H1 (cell line): ENCODE results near the gene ELMO1. TPM values are rescaled to one million over a fixed set of nuclear protein-coding genes. Genes with fewer than 3 reads are reported as not detected.

Experiments
- CTCF ChIA-PET: fragments of 300-600 bp; sonication (Branson Sonifier 250); formaldehyde crosslinking; loops from one replicate; lab custom pipeline; 2021; ENCODE audit not compliant: partially characterized antibody; lab: Charles Lee
- POLR2A ChIA-PET: fragments of 300-600 bp; sonication (Branson Sonifier 250); formaldehyde crosslinking; loops from one replicate; lab custom pipeline; 2021; ENCODE audit warnings: inconsistent platforms; ENCODE audit not compliant: partially characterized antibody; lab: Charles Lee
- DNase-seq, 2 experiments: peaks; one replicate each; pipeline versions ENCODE4 v3.0.0 to v3.0.0-alpha.2; 2010 to 2022; ENCODE audit warnings: low spot score in 2 of 2, low read depth in 1 of 2, mixed read lengths in 1 of 2
- FAIRE-seq: peaks from 2 replicates; lab custom pipeline; 2011; peaks lifted over from hg19 to GRCh38; lab: Jason Lieb, UNC
- H2AFZ ChIP-seq: 2 replicates; pipeline ENCODE4 v1.8.1; 2012; ENCODE audit warnings: low read length, inconsistent platforms
- H2AK5ac ChIP-seq: 2 replicates; pipeline ENCODE4 v1.6.1; 2013; ENCODE audit warnings: low read depth, low read length
- H2BK120ac ChIP-seq: replicated peaks from 2 replicates; pipeline ENCODE3; 2013; ENCODE audit warnings: low read depth, low read length, inconsistent platforms
- H2BK12ac ChIP-seq: 2 replicates; pipeline ENCODE4 v1.6.1; 2013; ENCODE audit warnings: low read depth, low read length
- H2BK15ac ChIP-seq: 2 replicates; pipeline ENCODE4 v1.6.1; 2013; ENCODE audit warnings: low read length
- H2BK20ac ChIP-seq: 2 replicates; pipeline ENCODE4 v1.6.1; 2013; ENCODE audit warnings: low read length
- H2BK5ac ChIP-seq: 2 replicates; pipeline ENCODE4 v1.6.1; 2013; ENCODE audit warnings: low read depth, low read length
- H3K14ac ChIP-seq: 2 replicates; pipeline ENCODE4 v1.6.1; 2013; ENCODE audit warnings: inconsistent platforms; ENCODE audit not compliant: insufficient read length
- H3K18ac ChIP-seq: 2 replicates; pipeline ENCODE4 v1.6.1; 2013; ENCODE audit warnings: low read length; ENCODE audit errors: extremely low read depth
- H3K23ac ChIP-seq: 2 replicates; pipeline ENCODE4 v1.6.1; 2013; ENCODE audit warnings: inconsistent platforms; ENCODE audit not compliant: insufficient read length
- H3K23me2 ChIP-seq: 2 replicates; pipeline ENCODE4 v1.6.1; 2013; ENCODE audit warnings: low read depth, low read length
- H3K27ac ChIP-seq: 2 replicates; pipeline ENCODE4 v1.6.1; 2011; ENCODE audit warnings: low read depth, low read length, inconsistent platforms
- H3K27me3 ChIP-seq, 4 experiments: replicated peaks in 1 of 4; 1 replicate in 1 of 4; 2 replicates in 3 of 4; pipeline versions ENCODE4 v1.6.1 to v1.8.1; 2011 to 2013; ENCODE audit warnings: low read length in 3 of 4, mild to moderate bottlenecking in 3 of 4, inconsistent platforms in 2 of 4, mixed read lengths in 2 of 4, moderate library complexity in 1 of 4; ENCODE audit not compliant: control insufficient read depth in 3 of 4, insufficient read depth in 3 of 4; ENCODE audit errors: extremely low read depth in 1 of 4
- H3K36me3 ChIP-seq, 4 experiments: 2 replicates each; pipeline versions ENCODE4 v1.6.1 to v1.8.1; 2011 to 2013; ENCODE audit warnings: mild to moderate bottlenecking in 4 of 4, low read length in 3 of 4, moderate library complexity in 2 of 4, control low read depth in 1 of 4, inconsistent platforms in 1 of 4; ENCODE audit not compliant: insufficient read depth in 4 of 4, control insufficient read depth in 2 of 4
- H3K4ac ChIP-seq: replicated peaks from 2 replicates; pipeline ENCODE3; 2013; ENCODE audit warnings: low read length, low read depth, mixed read lengths, inconsistent platforms; ENCODE audit not compliant: insufficient read length
- H3K4me1 ChIP-seq, 4 experiments: replicated peaks in 1 of 4; 1 replicate in 1 of 4; 2 replicates in 3 of 4; pipeline versions ENCODE4 v1.6.1 to v1.8.1; 2011 to 2013; ENCODE audit warnings: low read length in 3 of 4, inconsistent platforms in 2 of 4, mixed read lengths in 1 of 4; ENCODE audit not compliant: insufficient read depth in 4 of 4, control insufficient read depth in 3 of 4
- H3K4me2 ChIP-seq, 2 experiments: 2 replicates each; pipeline versions ENCODE4 v1.6.1 to v1.8.1; 2011 to 2013; ENCODE audit warnings: low read depth in 2 of 2, low read length in 2 of 2, control low read depth in 1 of 2, inconsistent platforms in 1 of 2, mild to moderate bottlenecking in 1 of 2; ENCODE audit not compliant: insufficient read depth in 1 of 2
- H3K4me3 ChIP-seq, 4 experiments: fragments of 200-600, 300-600 bp in 1 of 4; sonication (generic), shearing (Covaris generic), sonication (Bioruptor Twin) in 1 of 4; 2 replicates each; pipeline versions ENCODE4 v1.5.1 to v1.8.1; 2011 to 2016; ENCODE audit warnings: low read length in 4 of 4, low read depth in 3 of 4, control low read depth in 2 of 4, inconsistent platforms in 2 of 4, mild to moderate bottlenecking in 2 of 4, mixed read lengths in 1 of 4, moderate library complexity in 1 of 4; ENCODE audit not compliant: insufficient read depth in 2 of 4; ENCODE audit errors: extremely low read depth in 1 of 4
- H3K56ac ChIP-seq: replicated peaks from 2 replicates; pipeline ENCODE3; 2013; ENCODE audit warnings: low read depth, mild to moderate bottlenecking, mixed read lengths, low read length, inconsistent platforms; ENCODE audit not compliant: insufficient read length
- H3K79me1 ChIP-seq: 2 replicates; pipeline ENCODE4 v1.6.1; 2013; ENCODE audit warnings: low read depth, low read length, control low read depth
- H3K79me2 ChIP-seq, 2 experiments: 2 replicates each; pipeline versions ENCODE4 v1.6.1 to v1.8.1; 2012 to 2013; ENCODE audit warnings: low read length in 2 of 2, mild to moderate bottlenecking in 2 of 2, inconsistent platforms in 1 of 2; ENCODE audit not compliant: insufficient read depth in 2 of 2, control insufficient read depth in 1 of 2
- H3K9ac ChIP-seq, 4 experiments: replicated peaks in 1 of 4; 1 replicate in 1 of 4; 2 replicates in 3 of 4; pipeline versions ENCODE4 v1.6.1 to v1.8.1; 2011 to 2013; ENCODE audit warnings: low read depth in 3 of 4, low read length in 3 of 4, control low read depth in 2 of 4, mild to moderate bottlenecking in 2 of 4, moderate library complexity in 2 of 4, inconsistent platforms in 1 of 4; ENCODE audit errors: extremely low read depth in 1 of 4
- H3K9me3 ChIP-seq, 2 experiments: 2 replicates each; pipeline versions ENCODE4 v1.6.1 to v1.8.1; 2012 to 2013; ENCODE audit warnings: mild to moderate bottlenecking in 2 of 2, moderate library complexity in 2 of 2, control low read depth in 1 of 2, inconsistent platforms in 1 of 2, low read depth in 1 of 2, low read length in 1 of 2, mixed read lengths in 1 of 2; ENCODE audit not compliant: insufficient read depth in 2 of 2
- H4K20me1 ChIP-seq, 2 experiments: replicated peaks in 1 of 2; 2 replicates each; pipeline versions ENCODE3 to v1.8.1; 2011 to 2013; ENCODE audit warnings: inconsistent platforms in 2 of 2, low read length in 2 of 2, mild to moderate bottlenecking in 1 of 2; ENCODE audit not compliant: insufficient read depth in 2 of 2, control insufficient read depth in 1 of 2
- H4K5ac ChIP-seq: 2 replicates; pipeline ENCODE4 v1.6.1; 2013; ENCODE audit warnings: low read length, low read depth, mixed read lengths, inconsistent platforms; ENCODE audit not compliant: insufficient read length
- H4K8ac ChIP-seq: 2 replicates; pipeline ENCODE4 v1.8.0; 2013; ENCODE audit warnings: mild to moderate bottlenecking, moderate library complexity, low read length, inconsistent platforms; ENCODE audit not compliant: insufficient read depth; ENCODE audit errors: extremely low read depth
- H4K91ac ChIP-seq: replicated peaks from 2 replicates; pipeline ENCODE3; 2013; ENCODE audit warnings: low read length, mixed read lengths, inconsistent platforms; ENCODE audit not compliant: insufficient read length
- CBX5 ChIP-seq: fragments of 300-800, 300-1000 bp; sonication (generic); IDR thresholded peaks from 2 replicates; pipeline ENCODE4 v1.7.1; 2016; ENCODE audit warnings: antibody characterized with exemption, low read length, low read depth
- CEBPB ChIP-seq: IDR thresholded peaks from 2 replicates; pipeline ENCODE4 v1.6.1; 2012; ENCODE audit warnings: low read depth, low read length
- KDM4A ChIP-seq: IDR thresholded peaks from one replicate; pipeline ENCODE4 v1.7.1; 2012; ENCODE audit warnings: low read depth, mild to moderate bottlenecking, moderate library complexity, low read length, inconsistent platforms; ENCODE audit not compliant: severe bottlenecking
- RNF2 ChIP-seq: fragments of 200-900, 300-1000 bp; sonication (generic); IDR thresholded peaks from 2 replicates; pipeline ENCODE4 v1.7.1; 2016; ENCODE audit warnings: borderline replicate concordance, low read depth, mild to moderate bottlenecking, antibody characterized with exemption, low read length; ENCODE audit not compliant: poor library complexity, severe bottlenecking; ENCODE audit errors: missing control alignments
- TAF1 ChIP-seq: IDR thresholded peaks from 2 replicates; pipeline ENCODE4 v1.6.1; 2011; ENCODE audit warnings: mild to moderate bottlenecking, low read depth, low read length
- USF2 ChIP-seq: IDR thresholded peaks from 2 replicates; pipeline ENCODE4 v1.6.1; 2011; ENCODE audit warnings: low read length, improper control_type of control experiment
- whole genome bisulfite sequencing, 2 experiments: shearing (Covaris generic) in 1 of 2; methylation state at CpG; one replicate each; pipeline versions ENCODE4 v1.1.6 to v1.1.7; 2013 to 2015; ENCODE audit warnings: low lambda C conversion rate in 2 of 2, mixed read lengths in 2 of 2, inconsistent platforms in 1 of 2, low coverage in 1 of 2, missing lambda C conversion rate in 1 of 2; ENCODE audit not compliant: insufficient replicate concordance in 2 of 2, insufficient coverage in 1 of 2, insufficient read length in 1 of 2; ENCODE audit errors: extremely low coverage in 1 of 2, missing lambda C conversion rate in 1 of 2; 5-methylcytosine and 5-hydroxymethylcytosine counted together
- polyA plus RNA-seq, 7 experiments: library from polyadenylated mRNA; depleted of rRNA in 3 of 7; stranded (reverse) in 5 of 7; unstranded in 2 of 7; fragments of >200 nt in 5 of 7; fragments of 200-250 nt in 2 of 7; gene quantifications; 1 replicate in 5 of 7; 2 replicates in 1 of 7; 4 replicates in 1 of 7; pipeline versions ENCODE4 v1.2.1 to v1.2.3, GENCODE V29; 2011 to 2013; ENCODE audit warnings: missing spikeins in 2 of 7, mixed read lengths in 2 of 7
- total RNA-seq: library from RNA; stranded (reverse); fragmentation: NEBNext Ultra II Directional; extraction: Animal tissue kit (Norgen Biotek cat#: 25700); gene quantifications from 2 replicates; pipeline ENCODE4 v1.2.1, GENCODE V29; 2021

The ELMO1 gene
- total and polyA plus RNA-seq, 2 of the 8 experiments (the other 6 are each of a cell fraction or from before 2014, with no cell fraction given), result 18.4 to 21.0 TPM

- CTCF ChIA-PET, result interaction anchor here (1.1 to 1.2 kb wide), 2 partner anchors 12 to 15 kb away, joined by 3 to 6 read pairs; no protein-coding TSS in a partner anchor
- H3K9me3 ChIP-seq, result no peaks in the 10 kb centered on the region; a peak in 1 of 4 replicates
Observed at GRCh38 chr7:37462138-37462537, 13.5 kb upstream of the ELMO1 start.

More at GRCh38 chr7:37462138-37462537, 13.5 kb upstream of the ELMO1 start:
- WGBS, 2 experiments, result 94% methylated on average over 1 of the region's 1 CpG; no CpG with 5 or more reads in 1 of the 2 experiments
- POLR2A ChIA-PET, result no interaction called here
- Histone ChIP-seq H3K4me1 (no peaks in the 10 kb centered on the region), H2BK15ac (no peak overlapping the region), H3K4me2 (no peak overlapping the region), H3K79me2 (no peaks in the 10 kb centered on the region), H3K9ac (no peak overlapping the region), H3K23me2 (no peaks in the 10 kb centered on the region), H2AK5ac (no peak overlapping the region), H2AFZ (no peak overlapping the region; the same call in 1 of the 2 replicates), H2BK12ac (no peak overlapping the region), H3K4me3 (no peak overlapping the region), H4K20me1 (no peaks in the 10 kb centered on the region), H3K4ac (no peak overlapping the region), H2BK5ac (no peak overlapping the region), H4K5ac (no peak overlapping the region), H3K79me1 (no peaks in the 10 kb centered on the region), H2BK120ac (no peak overlapping the region), H3K23ac (no peak overlapping the region), H3K56ac (no peak overlapping the region), H3K27ac (no peak overlapping the region), H3K27me3 (no peaks in the 10 kb centered on the region), H2BK20ac (no peak overlapping the region), H3K36me3 (no peaks in the 10 kb centered on the region), H4K91ac (no peak overlapping the region), H4K8ac (no peak overlapping the region), H3K14ac (no peak overlapping the region), H3K18ac (no peak overlapping the region)
- TF ChIP-seq CEBPB (no peak), USF2 (no peak), RNF2 (no peak), CBX5 (no peak), TAF1 (no peak), KDM4A (no peak)
- DNase-seq (no peak), FAIRE-seq (no peak)
